HG03280 (cell line): Measurements from ENCODE around the gene RASSF8.
"Not testable (repeated sequence)": the region's sequence is repeated elsewhere in the genome, so short reads cannot be mapped to it uniquely, and the experiment has no call there.

ENCODE experiments used
- ATAC-seq: cut with Tn5 transposase; IDR thresholded peaks from one replicate; pipeline ENCODE4 v1.9.1; 2021; ENCODE audit warnings: mild to moderate bottlenecking, moderate library complexity; ENCODE audit not compliant: unreplicated experiment

The RASSF8 gene

DNA sequence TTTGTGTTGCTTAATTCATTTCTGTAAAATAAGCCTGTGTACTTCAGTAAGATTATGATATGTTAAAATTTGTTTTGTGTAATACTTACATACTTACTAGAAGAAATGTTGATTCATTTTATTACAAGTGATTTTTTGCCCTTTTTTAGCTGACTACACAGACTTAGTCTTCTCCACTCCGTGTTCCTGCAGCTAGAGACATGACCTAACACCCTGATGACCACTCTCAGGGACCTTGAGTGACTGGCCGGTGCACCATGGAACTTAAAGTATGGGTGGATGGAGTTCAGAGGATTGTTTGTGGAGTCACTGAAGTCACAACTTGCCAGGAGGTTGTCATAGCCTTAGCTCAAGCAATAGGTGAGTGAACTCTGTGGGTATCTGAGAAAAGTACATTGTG is 96.6 kb downstream of the RASSF8 start:
- ATAC-seq, result no peak

DNA sequence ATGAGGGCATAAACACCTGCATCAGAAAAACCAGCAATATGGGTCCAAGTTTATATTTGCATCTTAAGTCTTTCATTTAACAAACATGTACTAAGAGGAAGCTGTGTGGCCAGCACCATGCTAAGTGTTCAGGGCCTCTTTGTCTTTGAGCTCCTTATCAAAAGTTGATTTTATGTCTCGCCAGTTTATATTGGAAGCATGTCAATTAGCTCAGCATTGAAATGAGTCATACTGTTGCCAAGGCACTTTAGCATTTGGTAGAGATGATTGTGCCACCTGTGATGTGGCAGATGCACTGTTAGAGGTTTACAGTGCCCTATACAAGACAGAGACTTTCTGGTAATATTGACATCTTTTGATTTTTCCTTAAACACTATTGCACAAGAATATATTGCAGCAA is 97.9 kb downstream of the RASSF8 start:
- ATAC-seq, result no peak

DNA sequence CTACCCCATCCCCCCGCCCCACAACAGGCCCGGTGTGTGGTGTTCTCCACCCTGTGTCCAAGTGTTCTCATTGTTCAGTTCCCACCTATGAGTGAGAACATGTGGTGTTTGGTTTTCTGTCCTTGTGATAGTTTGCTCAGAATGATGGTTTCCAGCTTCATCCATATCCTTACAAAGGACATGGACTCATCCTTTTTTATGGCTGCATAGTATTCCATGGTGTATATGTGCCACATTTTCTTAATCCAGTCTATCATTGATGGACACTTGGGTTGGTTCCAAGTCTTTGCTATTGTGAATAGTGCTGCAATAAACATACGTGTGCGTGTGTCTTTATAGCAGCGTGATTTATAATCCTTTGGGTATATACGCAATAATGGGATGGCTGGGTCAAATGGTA is 98.8 kb downstream of the RASSF8 start:
- ATAC-seq, result not testable (repeated sequence)

DNA sequence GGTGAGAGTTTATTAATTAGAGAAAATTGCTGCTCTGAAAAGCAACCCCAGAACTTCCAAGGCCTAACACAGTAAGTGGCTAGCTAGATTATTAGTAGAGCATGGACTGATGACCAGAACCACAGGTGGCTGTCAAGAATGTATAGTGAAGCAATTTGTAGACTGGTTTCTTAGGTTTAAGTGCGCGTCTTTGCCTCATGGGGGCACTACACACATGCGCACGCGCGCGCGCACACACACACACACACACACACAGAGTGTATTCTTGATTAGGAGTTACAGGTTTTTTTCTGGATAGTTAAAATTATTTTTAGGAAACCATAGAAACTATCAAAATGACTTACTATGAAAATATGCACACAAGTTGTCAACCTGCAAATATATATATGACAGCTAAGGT is 99.8 kb downstream of the RASSF8 start:
- ATAC-seq, result no peak

DNA sequence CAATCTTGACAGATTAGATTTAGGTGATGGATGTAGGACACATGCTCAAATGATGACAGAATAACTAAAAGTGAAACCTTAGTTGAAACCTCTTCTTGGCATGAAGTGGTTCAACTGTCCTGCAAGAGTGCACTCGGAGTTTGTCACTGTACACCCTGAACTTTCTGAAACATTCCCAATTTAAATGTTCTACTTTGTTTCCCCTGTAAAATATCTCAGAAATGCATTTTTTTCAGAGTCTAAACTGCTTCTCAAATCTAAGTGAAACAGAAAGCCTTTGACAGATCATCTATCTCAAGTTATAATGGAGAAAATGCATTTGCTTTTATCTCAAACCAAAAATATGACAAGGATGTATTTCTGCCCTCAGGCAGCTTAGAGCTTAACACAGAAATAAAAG is 100.3 kb downstream of the RASSF8 start:
- no peak for ATAC-seq

DNA sequence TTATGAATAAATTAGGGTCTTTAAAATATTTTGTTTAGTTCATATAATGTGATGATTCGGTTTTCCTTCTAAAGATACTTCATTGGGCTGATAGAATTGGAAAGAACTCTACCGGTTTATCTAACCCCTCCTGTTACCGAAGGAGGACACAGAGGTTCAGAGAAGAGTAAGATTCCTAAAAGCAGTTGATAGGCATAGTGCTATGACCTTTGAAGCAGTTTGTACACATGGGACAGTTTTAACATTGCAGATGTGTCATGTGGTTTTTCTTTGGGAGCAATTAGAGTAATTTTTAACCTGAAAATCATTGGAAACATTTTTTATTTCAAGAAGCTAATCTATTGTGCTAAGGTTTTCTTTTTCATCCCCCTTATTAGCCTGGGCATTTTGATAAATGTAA is 103.5 kb downstream of the RASSF8 start:
- no peak for ATAC-seq

DNA sequence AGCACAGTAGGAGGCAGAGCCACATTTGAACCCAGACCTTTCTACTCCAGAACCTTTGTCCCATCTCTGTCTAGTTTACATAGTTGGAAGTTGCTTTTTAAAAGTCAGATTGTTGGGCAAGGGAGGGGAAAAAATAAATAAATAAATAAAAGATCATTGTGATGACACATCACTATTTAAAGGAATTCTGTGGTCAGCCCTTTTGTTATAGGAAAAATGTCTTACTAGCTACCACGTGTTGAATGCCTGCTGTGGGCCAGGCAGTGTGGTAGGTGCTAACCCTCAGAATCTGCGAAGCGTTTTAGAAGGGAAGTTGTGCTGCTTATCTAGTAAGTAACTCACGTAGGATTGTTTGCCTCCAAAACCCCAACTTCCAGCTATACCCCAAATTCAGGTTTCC is 104.1 kb downstream of the RASSF8 start:
- no peak for ATAC-seq

DNA sequence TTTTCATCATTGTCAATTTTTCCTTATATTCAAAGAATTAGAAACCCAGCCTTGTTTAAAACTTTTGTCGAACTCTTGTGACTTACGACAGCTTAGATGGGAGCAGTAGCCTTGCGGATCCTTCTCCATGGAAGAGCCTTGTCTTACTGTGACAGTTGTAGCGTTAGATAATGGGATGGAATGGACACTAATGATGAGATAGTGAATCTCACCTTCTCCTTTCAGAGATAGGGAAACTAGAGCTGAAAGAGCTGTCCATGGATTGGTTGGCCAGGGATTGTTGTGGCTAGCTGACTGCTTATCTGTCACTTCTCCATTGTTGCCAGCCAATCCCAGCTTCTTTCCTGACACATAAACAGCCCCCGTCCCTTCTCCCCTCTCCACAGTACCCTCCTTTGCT is 107.0 kb downstream of the RASSF8 start:
- no peak for ATAC-seq

DNA sequence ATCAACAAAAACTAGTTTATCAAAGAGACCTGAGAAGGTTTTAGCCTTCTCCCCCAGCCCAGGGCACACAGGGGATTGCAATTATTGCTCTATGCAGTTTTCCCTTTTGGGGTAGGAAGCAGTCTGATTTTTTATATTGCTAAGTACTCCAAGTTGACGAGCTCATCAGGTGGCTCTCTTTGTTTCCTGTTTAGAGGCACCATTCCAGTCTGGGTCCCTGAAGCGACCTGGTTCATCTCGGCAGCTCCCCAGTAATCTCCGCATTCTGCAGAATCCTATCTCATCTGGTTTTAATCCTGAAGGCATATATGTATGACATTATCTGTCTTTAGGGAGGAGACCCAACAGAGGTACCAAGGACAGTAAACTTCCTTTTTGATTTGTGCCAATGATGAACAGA is 110.0 kb downstream of the RASSF8 start:
- no peak for ATAC-seq

DNA sequence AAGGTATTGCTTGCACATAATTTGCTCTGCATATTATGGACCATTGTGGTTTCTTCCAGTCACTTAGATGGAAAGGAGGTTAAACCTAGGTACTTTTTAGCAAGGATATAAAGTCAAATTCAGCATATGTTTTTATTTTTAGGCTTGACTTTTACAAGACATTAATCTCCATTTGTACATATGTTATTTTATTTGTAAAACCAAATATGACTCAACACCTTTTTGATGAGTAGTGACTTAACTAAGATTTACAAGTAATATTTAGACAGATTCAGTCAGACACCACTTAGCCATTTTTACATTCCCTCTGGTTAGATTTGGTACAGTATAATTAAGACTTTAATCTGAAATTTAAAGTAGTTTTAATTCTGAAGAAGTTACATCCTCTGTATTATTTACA is 111.3 kb downstream of the RASSF8 start:
- no peak for ATAC-seq

DNA sequence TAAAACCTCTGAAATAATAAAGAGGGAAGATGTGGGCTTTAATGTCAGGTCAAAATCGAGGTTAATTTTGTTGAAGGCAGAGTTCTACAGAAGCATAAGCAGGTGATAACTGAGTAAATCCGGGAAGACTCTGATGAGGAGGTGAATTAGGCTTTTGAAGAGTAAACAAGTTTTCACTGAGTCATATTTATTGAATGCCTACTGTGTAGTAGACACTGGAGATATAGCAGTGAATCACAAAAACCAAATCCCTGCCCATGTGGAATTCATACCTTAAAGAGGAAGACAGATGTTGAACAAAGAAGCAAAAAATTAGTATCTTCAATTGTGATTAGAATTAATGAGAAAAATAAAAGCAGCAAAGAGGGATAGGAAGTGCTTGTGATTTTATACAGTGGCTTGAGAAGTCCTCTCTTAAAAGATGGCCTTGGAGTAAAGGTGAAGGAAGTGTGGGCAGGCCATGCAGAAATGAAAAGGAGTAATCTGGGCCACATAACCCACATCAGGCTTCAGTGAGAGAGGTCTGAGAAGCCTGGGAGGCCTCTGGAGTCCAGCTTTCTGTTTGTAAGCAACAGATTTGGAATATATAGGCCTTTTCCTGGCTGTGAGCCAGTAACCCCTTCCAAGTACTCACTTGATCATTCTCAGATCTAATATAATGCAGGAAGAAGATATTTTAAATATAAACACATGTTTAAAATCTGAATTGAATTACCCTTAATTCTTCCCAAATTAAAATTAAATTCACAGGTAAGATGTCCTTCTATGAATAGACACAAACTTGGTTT is 119.6 kb downstream of the RASSF8 start:
- no peak for ATAC-seq

DNA sequence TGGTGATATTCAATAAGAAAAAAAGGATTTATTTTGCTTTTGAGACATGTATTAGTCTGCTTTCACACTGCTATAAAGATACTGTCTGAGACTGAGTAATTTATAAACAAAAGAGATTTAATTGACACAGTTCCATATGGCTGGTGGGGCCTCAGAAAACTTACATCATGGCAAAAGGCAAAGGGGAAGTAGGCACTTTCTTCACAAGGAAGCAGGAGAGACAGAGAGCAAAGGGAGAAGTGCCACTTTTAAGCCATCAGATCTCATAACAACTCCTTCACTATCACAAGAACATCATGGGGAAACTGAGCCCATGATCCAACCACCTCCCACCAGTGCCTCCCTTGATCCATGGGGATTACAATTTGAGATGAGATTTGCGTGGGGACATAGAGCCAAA is 122.4 kb downstream of the RASSF8 start:
- ATAC-seq, result no peak

DNA sequence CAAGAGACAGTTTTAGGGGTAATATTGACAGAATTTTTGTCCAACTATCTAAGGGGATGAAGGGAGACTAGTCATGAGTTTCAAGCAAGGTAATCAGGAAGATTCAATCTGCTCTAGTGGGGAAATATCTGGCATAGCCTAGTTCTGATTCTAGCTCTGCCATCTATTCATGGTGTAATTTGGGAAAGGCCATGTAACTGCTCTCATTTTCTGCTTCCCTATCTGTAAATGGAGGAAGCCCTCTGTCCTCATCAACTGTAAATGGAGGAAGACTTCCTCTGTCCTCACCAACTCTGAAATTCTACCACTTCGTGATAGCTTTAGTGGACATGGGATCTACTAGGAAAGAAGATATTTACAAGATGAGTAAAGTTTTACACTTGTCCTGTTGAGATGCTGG is 128.5 kb downstream of the RASSF8 start:
- no peak for ATAC-seq

DNA sequence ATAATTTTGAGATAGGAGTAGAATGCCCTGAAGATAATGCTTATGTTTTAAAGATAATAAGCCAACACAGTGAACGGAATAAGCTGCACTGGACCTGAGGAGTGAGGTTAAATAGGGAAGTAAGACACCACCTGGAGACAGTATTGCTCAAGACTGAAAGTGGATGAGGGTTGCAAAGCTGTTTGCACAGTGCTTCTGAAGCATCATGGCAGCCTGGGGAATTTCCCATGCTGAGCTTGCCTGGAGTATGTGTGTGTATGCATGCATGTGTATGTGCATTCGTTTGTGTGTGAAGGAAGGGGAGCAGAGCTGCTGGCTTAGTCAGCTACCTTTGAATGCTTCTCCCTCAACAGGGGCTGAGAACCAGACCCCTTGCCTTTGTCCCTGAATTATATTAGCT is 130.5 kb downstream of the RASSF8 start:
- peak; percentile 84 for ATAC-seq

DNA sequence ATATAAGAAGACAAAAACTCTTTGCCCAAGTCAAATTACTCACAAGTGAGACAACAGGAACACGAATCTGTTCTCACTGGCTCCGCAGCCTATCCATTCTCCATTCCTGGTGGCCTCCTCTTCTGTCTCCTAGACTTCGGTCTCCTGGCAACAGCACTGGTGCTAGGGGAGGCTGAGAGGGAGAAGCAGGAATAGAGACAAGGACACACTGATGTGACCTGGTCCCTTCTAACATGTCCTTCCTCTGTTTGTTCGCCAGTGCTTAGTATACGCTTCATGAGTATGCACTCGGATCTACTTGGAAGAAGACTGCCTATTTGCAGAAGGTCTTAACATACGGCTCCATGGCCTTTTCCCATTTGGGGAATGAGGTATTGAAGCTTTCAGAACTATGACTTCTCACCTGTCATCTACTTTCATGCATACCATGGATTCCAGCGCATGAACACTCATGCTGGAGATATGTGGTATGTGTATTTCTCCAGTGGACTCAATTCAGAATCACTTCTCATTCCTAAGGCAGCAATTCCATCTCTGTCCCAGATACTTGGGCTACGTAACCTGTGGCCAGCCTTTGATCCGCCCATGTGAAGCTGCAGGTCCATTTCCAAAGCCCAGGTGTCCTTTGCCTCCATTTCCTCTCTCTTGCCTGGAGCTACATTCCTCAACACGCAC is 132.5 kb downstream of the RASSF8 start:
- no peak for ATAC-seq

DNA sequence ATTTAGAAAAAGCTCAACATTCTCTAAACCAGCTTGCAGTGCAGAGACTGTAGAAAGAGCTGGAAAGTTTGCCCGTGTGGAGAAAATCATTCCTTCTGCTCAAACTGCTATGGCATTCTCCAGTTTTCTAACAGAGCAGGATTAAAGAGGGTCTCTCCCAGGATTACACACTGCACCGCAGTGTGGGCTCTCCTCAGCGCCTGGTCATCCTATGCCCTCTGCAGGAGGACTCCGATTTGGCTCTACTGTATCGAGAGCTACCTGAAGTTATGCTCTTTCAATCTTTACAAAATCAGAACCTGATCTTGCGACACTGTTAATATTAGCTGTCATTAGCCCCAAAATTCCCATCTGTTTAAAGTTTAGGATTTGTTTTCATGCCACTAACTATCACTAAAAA is 133.3 kb downstream of the RASSF8 start:
- ATAC-seq, result no peak

DNA sequence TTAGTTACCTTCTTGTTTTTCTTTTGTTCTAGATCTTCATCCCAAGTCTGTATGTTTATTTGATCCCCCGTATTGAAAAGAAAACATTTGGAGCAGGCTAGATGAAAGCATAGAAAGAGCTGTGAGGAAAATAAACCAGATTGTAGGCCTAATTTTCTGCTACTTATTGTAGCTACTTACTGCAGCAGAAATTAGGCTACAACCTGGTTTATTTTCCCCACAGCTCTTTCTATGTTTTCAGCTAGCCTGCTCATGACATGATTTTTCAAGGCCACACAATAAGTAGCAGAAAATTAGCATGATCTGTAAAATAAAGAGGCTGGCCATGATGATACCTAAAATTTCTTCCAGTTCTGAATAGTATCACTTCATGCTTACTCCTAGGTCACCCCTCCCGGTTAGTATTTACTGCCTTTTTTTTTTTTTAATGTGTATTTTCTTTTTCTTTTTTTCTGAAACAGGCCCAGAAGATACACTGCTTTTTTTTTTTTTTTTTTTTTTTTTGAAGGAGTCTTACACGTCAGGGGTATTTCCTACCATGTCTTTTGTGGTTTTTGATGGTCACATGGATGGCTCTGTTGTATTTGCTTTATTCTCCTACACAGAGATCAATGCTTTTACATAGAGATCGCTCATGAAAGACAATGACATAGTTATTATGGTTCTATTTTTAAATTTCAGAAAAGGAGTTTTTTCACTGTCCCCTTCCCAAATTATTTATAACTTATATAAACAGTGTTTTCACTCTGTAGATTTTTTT is 134.0 kb downstream of the RASSF8 start:
- ATAC-seq, result no peak

DNA sequence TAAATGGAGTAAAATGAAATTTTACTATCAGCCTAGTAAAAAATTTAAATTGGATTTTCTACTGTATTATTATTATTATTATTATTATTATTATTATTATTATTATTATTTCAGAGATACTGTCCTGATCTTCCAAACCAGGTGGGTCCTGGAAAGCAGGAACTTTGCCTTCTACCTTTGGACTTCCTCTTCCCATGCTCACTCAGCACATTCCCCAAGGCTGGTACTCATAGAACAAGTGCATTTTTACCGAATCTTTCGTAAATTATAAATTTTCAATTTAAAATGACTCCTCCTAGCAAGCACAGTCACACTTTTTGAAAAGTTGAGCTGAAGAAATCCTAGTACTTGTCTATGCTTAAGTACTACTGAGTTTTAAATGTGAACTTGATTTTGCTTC is 136.7 kb downstream of the RASSF8 start:
- ATAC-seq, result no peak

DNA sequence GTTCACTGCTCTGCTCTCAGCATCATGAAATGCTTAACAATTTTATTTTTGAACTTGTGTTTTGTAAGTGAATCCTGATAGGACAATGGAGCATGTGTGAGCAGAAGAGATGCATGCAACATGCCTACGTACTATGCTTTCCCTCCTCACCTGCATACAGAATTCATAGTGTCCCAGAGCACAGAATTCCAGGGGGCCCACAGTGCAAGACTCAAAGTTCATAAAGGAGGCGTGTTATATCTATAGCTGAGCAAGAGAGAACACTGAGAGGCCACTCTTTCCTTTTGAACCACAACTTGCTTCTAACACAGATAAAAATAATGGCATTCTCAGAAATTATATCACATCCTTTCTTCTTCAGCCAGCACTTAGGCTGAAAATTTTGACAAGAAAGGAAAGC is 137.6 kb downstream of the RASSF8 start:
- ATAC-seq, result no peak

DNA sequence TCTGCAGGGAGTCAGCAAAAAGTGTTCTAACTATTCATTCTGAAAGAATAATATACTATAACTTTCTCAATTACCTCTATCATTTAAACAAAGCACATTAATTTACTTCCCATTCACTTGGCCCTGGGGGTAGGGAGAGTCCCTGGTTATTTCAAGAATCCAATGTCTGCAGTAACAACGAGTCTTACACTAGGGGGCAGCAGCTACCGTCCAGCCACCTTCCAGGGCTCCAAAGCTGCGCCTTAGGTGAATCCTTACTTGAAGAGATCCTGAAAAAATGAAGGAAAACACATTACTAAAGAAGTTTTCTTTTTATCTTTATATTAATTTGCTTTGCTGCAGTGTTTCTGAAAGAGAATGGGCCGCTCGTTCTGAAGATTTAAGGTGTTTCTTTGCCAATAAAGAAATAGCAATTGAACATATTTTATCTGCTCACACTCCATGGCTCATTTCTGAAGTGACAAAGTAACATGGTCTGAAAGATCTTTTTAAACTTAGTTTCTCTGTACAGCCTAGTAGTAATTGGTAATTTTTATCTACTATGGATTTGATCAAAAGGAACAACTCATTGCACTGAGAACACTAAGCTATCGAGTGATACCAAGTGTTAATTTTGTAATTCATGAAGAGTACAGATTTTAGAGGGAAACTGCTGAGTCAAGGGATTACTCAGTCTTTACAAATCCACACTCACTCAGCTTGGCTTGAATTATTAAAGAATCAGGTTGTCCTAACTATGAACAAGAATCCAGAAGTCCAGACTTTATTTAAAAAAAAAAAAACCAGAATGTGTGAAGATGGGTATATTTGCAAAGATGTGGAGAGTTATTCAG is 138.8 kb downstream of the RASSF8 start:
- ATAC-seq, result peak; percentile 81
